OCI-LY7 (cell line): ENCODE results near the gene COQ5.
"Not testable (repeated sequence)": the region's sequence is repeated elsewhere in the genome, so short reads cannot be mapped to it uniquely, and the experiment has no call there.

ENCODE experiments used
- EZH2phosphoT487 ChIP-seq: fragments of 200-600 bp; sonication (generic); IDR thresholded peaks from 2 replicates; pipeline ENCODE4 v1.6.1; 2018; ENCODE audit warnings: low read depth, borderline replicate concordance, mild to moderate bottlenecking, mixed run types, antibody characterized with exemption, low read length, moderate library complexity, mixed read lengths
- TF ChIP-seq, protein P1 (sequence below): fragments of 200-600 bp; sonication (generic); conservative IDR thresholded peaks from 2 replicates; pipeline ENCODE4 v1.5.1; 2014; ENCODE audit warnings: mild to moderate bottlenecking, antibody characterized with exemption, low read length, moderate library complexity, mixed read lengths

GRCh38 chr12:120519324-120519723 lies 9.6 kb downstream of the COQ5 start:
- TF ChIP-seq, protein P1, sequence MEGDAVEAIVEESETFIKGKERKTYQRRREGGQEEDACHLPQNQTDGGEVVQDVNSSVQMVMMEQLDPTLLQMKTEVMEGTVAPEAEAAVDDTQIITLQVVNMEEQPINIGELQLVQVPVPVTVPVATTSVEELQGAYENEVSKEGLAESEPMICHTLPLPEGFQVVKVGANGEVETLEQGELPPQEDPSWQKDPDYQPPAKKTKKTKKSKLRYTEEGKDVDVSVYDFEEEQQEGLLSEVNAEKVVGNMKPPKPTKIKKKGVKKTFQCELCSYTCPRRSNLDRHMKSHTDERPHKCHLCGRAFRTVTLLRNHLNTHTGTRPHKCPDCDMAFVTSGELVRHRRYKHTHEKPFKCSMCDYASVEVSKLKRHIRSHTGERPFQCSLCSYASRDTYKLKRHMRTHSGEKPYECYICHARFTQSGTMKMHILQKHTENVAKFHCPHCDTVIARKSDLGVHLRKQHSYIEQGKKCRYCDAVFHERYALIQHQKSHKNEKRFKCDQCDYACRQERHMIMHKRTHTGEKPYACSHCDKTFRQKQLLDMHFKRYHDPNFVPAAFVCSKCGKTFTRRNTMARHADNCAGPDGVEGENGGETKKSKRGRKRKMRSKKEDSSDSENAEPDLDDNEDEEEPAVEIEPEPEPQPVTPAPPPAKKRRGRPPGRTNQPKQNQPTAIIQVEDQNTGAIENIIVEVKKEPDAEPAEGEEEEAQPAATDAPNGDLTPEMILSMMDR: not testable (repeated sequence)
- TF ChIP-seq EZH2phosphoT487: not testable (repeated sequence)
